ENCODE measurements around the gene EMX1. TPM values are rescaled to one million over a fixed set of nuclear protein-coding genes. Genes with fewer than 3 reads are reported as not detected.

Gene EMX1
- total RNA-seq, 4 donors from 2014 or later, result 0.15 TPM; not detected in 3

DNA sequence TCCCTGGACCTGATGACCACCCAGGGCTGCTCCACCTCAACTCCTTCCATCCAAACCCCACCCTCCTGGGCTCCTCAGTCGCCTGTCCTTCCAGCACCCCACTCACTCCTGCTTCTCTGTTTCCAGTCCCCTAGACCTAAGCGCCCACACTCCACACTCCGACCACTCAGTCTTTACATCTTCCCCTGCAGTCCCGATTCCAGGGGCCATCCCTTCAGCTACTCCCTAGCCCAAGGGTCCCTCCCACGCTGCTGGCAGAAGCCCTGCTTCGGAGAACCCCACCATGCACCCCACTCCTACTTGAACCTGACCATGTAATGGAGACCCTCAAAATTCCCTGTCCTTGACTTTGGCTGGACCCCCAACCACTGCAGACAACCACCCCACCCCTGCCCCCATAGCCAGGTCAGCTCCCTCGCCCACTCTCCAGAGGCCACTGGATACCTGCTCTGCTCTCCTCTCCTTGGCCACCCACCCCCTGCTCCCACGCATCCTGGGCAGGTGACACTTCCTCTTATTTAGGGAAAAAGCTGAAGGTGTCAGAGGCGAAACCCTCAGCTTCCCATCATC is 28.2 kb downstream of the EMX1 start:
- Histone ChIP-seq H3K36me3 (peaks cover 0 to 21% (median 0%) of the 10 kb centered on the region in 3 donors), H3K4me1 (no peaks in the 10 kb centered on the region), H3K9me3 (no peaks in the 10 kb centered on the region), H3K4me3 (no peak overlapping the region), H3K27ac (no peak overlapping the region), H3K27me3 (no peaks in the 10 kb centered on the region)
- no peak for TF ChIP-seq CTCF (IDR thresholded peaks at IDR 0.05)
- TF ChIP-seq POLR2A (IDR thresholded peaks at IDR 0.05), result no peak
- WGBS, 2 donors, result 87 to 92% methylated on average over 9 of the region's 9 CpGs
- no peak for DNase-seq
- intact Hi-C loops (cut with DNase I), result no loop called here

- no peaks in the 10 kb centered on the region for H3K4me1 ChIP-seq
- H3K4me3 ChIP-seq, result no peak overlapping the region
- peaks cover 0 to 21% (median 0%) of the 10 kb centered on the region in 3 donors for H3K36me3 ChIP-seq
- no peak for DNase-seq
- H3K9me3 ChIP-seq, result no peaks in the 10 kb centered on the region
- 92 to 93% methylated on average over 5 to 9 of the region's 9 CpGs for WGBS, 2 donors
- TF ChIP-seq POLR2A (IDR thresholded peaks at IDR 0.05) (no peak), CTCF (IDR thresholded peaks at IDR 0.05) (no peak)
- intact Hi-C loops (cut with DNase I), result no loop called here
- H3K27ac ChIP-seq, result no peak overlapping the region
- H3K27me3 ChIP-seq, result no peaks in the 10 kb centered on the region
Measured at GRCh38 chr2:72946466-72946865, 29.1 kb downstream of the EMX1 start.

DNA sequence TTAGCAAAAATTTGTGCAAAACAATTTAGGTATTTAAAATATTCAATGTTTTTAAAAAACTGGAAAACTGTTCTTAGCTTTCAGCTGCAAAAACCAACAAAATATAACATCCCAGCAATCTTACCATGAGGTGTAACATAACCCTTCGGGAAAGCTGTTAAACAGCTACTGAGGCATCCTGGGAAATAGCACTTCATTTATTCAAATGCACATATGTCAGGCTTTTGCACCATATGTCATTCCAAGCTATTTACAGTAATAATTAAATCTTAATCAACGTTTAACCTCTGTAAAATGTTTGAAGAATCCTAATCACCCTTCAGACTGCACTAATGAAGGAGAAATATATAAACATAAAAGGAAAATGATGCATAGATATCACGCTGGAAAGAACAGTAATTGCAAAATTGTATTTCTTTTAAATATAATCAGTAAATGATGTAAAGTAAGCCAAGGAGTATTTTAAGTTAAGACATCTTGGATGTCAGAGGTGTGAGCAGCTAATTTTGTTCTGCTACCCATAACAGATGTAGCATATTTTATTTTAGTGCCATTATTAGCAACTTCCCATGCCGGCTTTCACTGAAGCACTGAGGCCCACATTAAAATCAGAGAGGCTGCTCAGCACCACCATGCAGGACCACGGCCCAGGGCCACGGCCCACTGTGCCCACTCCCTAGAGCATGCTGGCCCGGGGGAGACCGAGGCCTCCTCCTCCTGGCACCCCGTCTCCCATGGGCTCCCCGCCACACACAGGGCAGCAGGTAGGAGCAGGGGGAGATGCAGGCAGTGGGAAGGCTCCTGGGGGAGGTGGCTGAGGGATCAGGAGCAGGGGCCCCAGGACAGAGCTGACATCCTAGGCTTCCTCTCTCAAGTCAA is 30.9 kb downstream of the EMX1 start:
- no peak for DNase-seq

GRCh38 chr2:72949045-72949444 is 31.7 kb downstream of the EMX1 start:
- Histone ChIP-seq H3K4me3 (no peak overlapping the region), H3K9me3 (no peaks in the 10 kb centered on the region), H3K27ac (no peak overlapping the region), H3K4me1 (no peaks in the 10 kb centered on the region), H3K27me3 (no peaks in the 10 kb centered on the region), H3K36me3 (peaks cover 0 to 7% (median 0%) of the 10 kb centered on the region in 3 donors)
- WGBS, 2 donors, result 69 to 92% methylated on average over 2 of the region's 2 CpGs
- intact Hi-C loops (cut with DNase I), result no loop called here
- TF ChIP-seq POLR2A (IDR thresholded peaks at IDR 0.05) (no peak), CTCF (IDR thresholded peaks at IDR 0.05) (no peak)
- no peak for DNase-seq

More for the DNA sequence above, 30.9 kb downstream of the EMX1 start:
- intact Hi-C loops (cut with DNase I), result no loop called here
- no peaks in the 10 kb centered on the region for H3K9me3 ChIP-seq
- no peak overlapping the region for H3K27ac ChIP-seq
- WGBS, 2 donors, result 88 to 93% methylated on average over 6 to 8 of the region's 10 CpGs
- no peaks in the 10 kb centered on the region for H3K27me3 ChIP-seq
- H3K36me3 ChIP-seq, result peaks cover 0 to 11% (median 0%) of the 10 kb centered on the region in 3 donors
- TF ChIP-seq CTCF (IDR thresholded peaks at IDR 0.05), result no peak
- TF ChIP-seq POLR2A (IDR thresholded peaks at IDR 0.05), result no peak
- no peak overlapping the region for H3K4me3 ChIP-seq
- no peaks in the 10 kb centered on the region for H3K4me1 ChIP-seq

GRCh38 chr2:72949642-72950041 is 32.3 kb downstream of the EMX1 start:
- Histone ChIP-seq H3K4me3 (no peak overlapping the region), H3K27me3 (no peaks in the 10 kb centered on the region), H3K36me3 (peaks cover 0 to 7% (median 0%) of the 10 kb centered on the region in 3 donors), H3K27ac (no peak overlapping the region), H3K4me1 (no peaks in the 10 kb centered on the region), H3K9me3 (no peaks in the 10 kb centered on the region)
- no peak for DNase-seq
- TF ChIP-seq CTCF (IDR thresholded peaks at IDR 0.05) (no peak), POLR2A (IDR thresholded peaks at IDR 0.05) (no peak)
- intact Hi-C loops (cut with DNase I), result no loop called here
- WGBS, 2 donors, result 52 to 83% methylated on average over 2 to 4 of the region's 4 CpGs

Measured in esophagus squamous epithelium (tissue), 5 donors.